KMS-11 (cell line): ENCODE measurements around the gene IZUMO4.

ENCODE experiments used
- H2AFZ ChIP-seq: fragments of 200-600 bp; sonication (generic); 2 replicates; pipeline ENCODE4 v1.6.1; 2016; ENCODE audit warnings: antibody characterized with exemption, mixed run types, low read depth
- H3K27ac ChIP-seq: fragments of 200-600 bp; sonication (generic); 2 replicates; pipeline ENCODE4 v1.6.1; 2016; ENCODE audit warnings: mild to moderate bottlenecking, mixed run types
- H3K27me3 ChIP-seq: fragments of 200-600 bp; sonication (generic); 2 replicates; pipeline ENCODE4 v1.6.1; 2017; ENCODE audit warnings: mild to moderate bottlenecking, low read depth, mixed run types, moderate library complexity; ENCODE audit not compliant: insufficient read depth
- H3K36me3 ChIP-seq: fragments of 200-600 bp; sonication (generic); 2 replicates; pipeline ENCODE4 v1.6.1; 2017; ENCODE audit warnings: mild to moderate bottlenecking, mixed run types; ENCODE audit not compliant: insufficient read depth
- H3K4me1 ChIP-seq: fragments of 200-600 bp; sonication (generic); 2 replicates; pipeline ENCODE4 v1.6.1; 2016; ENCODE audit warnings: mild to moderate bottlenecking, low read depth, mixed run types; ENCODE audit not compliant: poor library complexity, severe bottlenecking
- H3K4me2 ChIP-seq: fragments of 200-600 bp; sonication (generic); 2 replicates; pipeline ENCODE4 v1.7.0; 2016; ENCODE audit warnings: mild to moderate bottlenecking, mixed run types
- H3K4me3 ChIP-seq: fragments of 200-600 bp; sonication (generic); IDR thresholded peaks from 2 replicates; pipeline ENCODE4 v1.6.1; 2017; ENCODE audit warnings: low read depth, low read length, mixed read lengths; ENCODE audit not compliant: insufficient read depth
- H3K79me2 ChIP-seq: fragments of 200-600 bp; sonication (generic); 2 replicates; pipeline ENCODE4 v1.6.1; 2016; ENCODE audit warnings: low read depth, mixed run types; ENCODE audit not compliant: insufficient read depth
- H3K9ac ChIP-seq: fragments of 200-600 bp; sonication (generic); 2 replicates; pipeline ENCODE4 v1.6.1; 2016; ENCODE audit warnings: mild to moderate bottlenecking, mixed run types
- H4K20me1 ChIP-seq: fragments of 200-600 bp; sonication (generic); 2 replicates; pipeline ENCODE4 v1.6.1; 2016; ENCODE audit warnings: mild to moderate bottlenecking, mixed run types; ENCODE audit not compliant: insufficient read depth
- CTCF ChIP-seq: fragments of 200-600 bp; sonication (generic); conservative IDR thresholded peaks from 2 replicates; pipeline ENCODE4 v1.6.1; 2017; ENCODE audit warnings: low read depth, mild to moderate bottlenecking, antibody characterized with exemption, low read length, moderate library complexity, mixed read lengths

IZUMO4 gene

GRCh38 chr19:2115324-2115723, 18.6 kb downstream of the IZUMO4 start:
- H3K36me3 ChIP-seq: peaks cover 10% of the 10 kb centered on the region; the same call in 1 of the 2 replicates
- H2AFZ ChIP-seq: no peak overlapping the region
- no peak overlapping the region for H3K9ac ChIP-seq
- no peak for TF ChIP-seq CTCF
- H3K27ac ChIP-seq: no peak overlapping the region
- no peaks in the 10 kb centered on the region for H3K4me1 ChIP-seq
- no peaks in the 10 kb centered on the region for H3K79me2 ChIP-seq
- H3K27me3 ChIP-seq: no peaks in the 10 kb centered on the region
- H3K4me2 ChIP-seq: no peak overlapping the region
- no peak overlapping the region for H3K4me3 ChIP-seq
- no peaks in the 10 kb centered on the region for H4K20me1 ChIP-seq

- no peak overlapping the region for H3K9ac ChIP-seq
- H3K27ac ChIP-seq: no peak overlapping the region
- H4K20me1 ChIP-seq: no peaks in the 10 kb centered on the region
- no peaks in the 10 kb centered on the region for H3K27me3 ChIP-seq
- H3K79me2 ChIP-seq: no peaks in the 10 kb centered on the region
- H2AFZ ChIP-seq: no peak overlapping the region
- TF ChIP-seq CTCF: no peak
- H3K4me3 ChIP-seq: no peak overlapping the region
- H3K4me1 ChIP-seq: no peaks in the 10 kb centered on the region
- no peak overlapping the region for H3K4me2 ChIP-seq
- peaks cover 9% of the 10 kb centered on the region; the same call in 1 of the 2 replicates for H3K36me3 ChIP-seq
Observed at GRCh38 chr19:2115911-2116426, 19.3 kb downstream of the IZUMO4 start.

- H4K20me1 ChIP-seq: no peaks in the 10 kb centered on the region
- H3K9ac ChIP-seq: no peak overlapping the region
- no peaks in the 10 kb centered on the region for H3K79me2 ChIP-seq
- H3K4me3 ChIP-seq: no peak overlapping the region
- H3K4me1 ChIP-seq: no peaks in the 10 kb centered on the region
- no peaks in the 10 kb centered on the region for H3K27me3 ChIP-seq
- H2AFZ ChIP-seq: no peak overlapping the region
- no peak overlapping the region for H3K27ac ChIP-seq
- TF ChIP-seq CTCF: no peak
- no peak overlapping the region for H3K4me2 ChIP-seq
- H3K36me3 ChIP-seq: peaks cover 4% of the 10 kb centered on the region; the same call in 1 of the 2 replicates
Observed at GRCh38 chr19:2116507-2116906, 19.8 kb downstream of the IZUMO4 start.

- Histone ChIP-seq H3K36me3 (peaks cover 3% of the 10 kb centered on the region; the same call in 1 of the 2 replicates), H3K27ac (no peak overlapping the region), H3K4me2 (no peak overlapping the region), H3K9ac (no peak overlapping the region), H4K20me1 (no peaks in the 10 kb centered on the region), H3K4me3 (no peak overlapping the region), H3K4me1 (no peaks in the 10 kb centered on the region), H3K27me3 (no peaks in the 10 kb centered on the region), H2AFZ (no peak overlapping the region), H3K79me2 (no peaks in the 10 kb centered on the region)
- no peak for TF ChIP-seq CTCF
Observed at GRCh38 chr19:2117215-2117960, 20.7 kb downstream of the IZUMO4 start.
